C4-2B (cell line): ENCODE data around the gene MSN.

Source experiments
- CTCF ChIP-seq: fragments of 450-650 bp; conservative IDR thresholded peaks from 2 replicates; pipeline ENCODE4 v1.5.1; 2017; ENCODE audit warnings: mild to moderate bottlenecking
- ZFX ChIP-seq: fragments of 450-650 bp; IDR thresholded peaks from 2 replicates; pipeline ENCODE4 v1.6.1; 2017

- TF ChIP-seq CTCF (no peak), ZFX (no peak)
Measured at GRCh38 chrX:65635822-65636221, 31.6 kb upstream of the MSN start.
